HepG2 (cell line): ENCODE measurements around the gene ENPP7. TPM values are rescaled to one million over a fixed set of nuclear protein-coding genes. Genes with fewer than 3 reads are reported as not detected.

Experiments used
- ARID3A ChIP-seq: IDR thresholded peaks from 2 replicates; pipeline ENCODE4 v1.6.1; 2012; ENCODE audit warnings: low read depth, low read length, improper control_type of control experiment
- ARNT2 ChIP-seq: sonication (generic); formaldehyde crosslinking; IDR thresholded peaks from 2 replicates; pipeline ENCODE4 v1.8.0; 2022; ENCODE audit warnings: mild to moderate bottlenecking, low read depth, missing genetic modification reagents, moderate library complexity
- ATM ChIP-seq: fragments of 450-650 bp; IDR thresholded peaks from 2 replicates; pipeline ENCODE4 v1.7.1; 2017; ENCODE audit warnings: mild to moderate bottlenecking, borderline replicate concordance
- E2F2 ChIP-seq: sonication (generic); formaldehyde crosslinking; IDR thresholded peaks from 2 replicates; pipeline ENCODE4 v1.4.0; 2020; ENCODE audit warnings: missing genetic modification reagents, borderline replicate concordance
- MTA1 ChIP-seq: sonication (generic); formaldehyde crosslinking; IDR thresholded peaks from 2 replicates; pipeline ENCODE4 v1.4.0; 2020; ENCODE audit warnings: missing genetic modification reagents, mild to moderate bottlenecking, borderline replicate concordance
- MTF1 ChIP-seq: sonication (generic); formaldehyde crosslinking; IDR thresholded peaks from 2 replicates; pipeline ENCODE4 v1.5.0; 2020; ENCODE audit warnings: missing genetic modification reagents
- RAD51 ChIP-seq: fragments of 450-650 bp; IDR thresholded peaks from 2 replicates; pipeline ENCODE4 v1.6.1; 2016; ENCODE audit warnings: borderline replicate concordance
- STAG1 ChIP-seq: sonication (generic); formaldehyde crosslinking; IDR thresholded peaks from 2 replicates; pipeline ENCODE4 v1.4.0; 2020; ENCODE audit warnings: missing genetic modification reagents
- TAF15 ChIP-seq: fragments of 200-400 bp; formaldehyde crosslinking; IDR thresholded peaks from one replicate; pipeline ENCODE4 v1.6.1; 2018; ENCODE audit warnings: mild to moderate bottlenecking, low read depth, low read length; ENCODE audit not compliant: poor library complexity, severe bottlenecking
- TEAD3 ChIP-seq: optimal IDR thresholded peaks from 2 replicates; pipeline ENCODE3; 2016; ENCODE audit warnings: borderline replicate concordance
- UBTF ChIP-seq: sonication (generic); formaldehyde crosslinking; IDR thresholded peaks from 2 replicates; pipeline ENCODE4 v1.4.0; 2020; ENCODE audit warnings: mild to moderate bottlenecking, missing genetic modification reagents
- ZFP36L2 ChIP-seq: sonication (generic); formaldehyde crosslinking; IDR thresholded peaks from 2 replicates; pipeline ENCODE4 v1.4.0; 2020; ENCODE audit warnings: missing genetic modification reagents
- ZNF263 ChIP-seq: sonication (generic); formaldehyde crosslinking; IDR thresholded peaks from 2 replicates; pipeline ENCODE4 v1.4.0; 2020; ENCODE audit warnings: missing genetic modification reagents
- ZNF350 ChIP-seq: sonication (generic); formaldehyde crosslinking; IDR thresholded peaks from 2 replicates; pipeline ENCODE4 v1.4.0; 2020; ENCODE audit warnings: mild to moderate bottlenecking, low read depth, missing genetic modification reagents, borderline replicate concordance
- ZNF546 ChIP-seq: sonication (generic); formaldehyde crosslinking; conservative IDR thresholded peaks from 2 replicates; pipeline ENCODE4 v1.8.1; 2023; ENCODE audit warnings: mild to moderate bottlenecking, missing genetic modification reagents
- ZNF687 ChIP-seq: sonication (generic); formaldehyde crosslinking; IDR thresholded peaks from 2 replicates; pipeline ENCODE4 v1.5.1; 2020; ENCODE audit warnings: mild to moderate bottlenecking, missing genetic modification reagents, moderate library complexity
- ZNF788 ChIP-seq: sonication (generic); formaldehyde crosslinking; IDR thresholded peaks from 2 replicates; pipeline ENCODE4 v1.5.0; 2020; ENCODE audit warnings: mild to moderate bottlenecking, missing genetic modification reagents, borderline replicate concordance
- ZSCAN30 ChIP-seq: sonication (generic); formaldehyde crosslinking; IDR thresholded peaks from 2 replicates; pipeline ENCODE4 v1.5.0; 2020; ENCODE audit warnings: mild to moderate bottlenecking, missing genetic modification reagents
- polyA plus RNA-seq, 8 experiments: library from polyadenylated mRNA; depleted of rRNA in 3 of 8; stranded (reverse) in 7 of 8; unstranded in 1 of 8; fragments of >200 nt; fragmentation: Illumina TruSeq in 4 of 8; extraction: Trizol in 4 of 8; gene quantifications; 2 replicates each; pipeline versions ENCODE4 v1.2.1 to v1.2.3, GENCODE V29; 2011 to 2016; ENCODE audit warnings: low read depth in 4 of 8, missing spikeins in 1 of 8, mixed read lengths in 1 of 8; ENCODE audit not compliant: insufficient read depth in 1 of 8
- total RNA-seq, 5 experiments: library from RNA; depleted of rRNA; stranded (reverse); fragments of >200 nt; fragmentation: Illumina TruSeq; extraction: Trizol; gene quantifications; 2 replicates each; pipeline ENCODE4 v1.2.3, GENCODE V29; 2016; ENCODE audit warnings: low read depth in 1 of 5

Gene ENPP7
- total and polyA plus RNA-seq, 2 of the 13 experiments (the other 11 are each of a cell fraction or from before 2014, with no cell fraction given) = 1.1 to 2.2 TPM

GRCh38 chr17:79707931-79708891 is 22.5 kb upstream of the ENPP7 start (continued):
- TF ChIP-seq ZNF687 (CRISPR knock-in tag) = peak; percentile 39
- TF ChIP-seq ARID3A = no peak
- TF ChIP-seq MTA1 = 0 out of 2 replicates have a peak, but pooled peaks have one; percentile 39
- peak; percentile 19 for TF ChIP-seq TEAD3
- no peak for TF ChIP-seq MTF1 (CRISPR knock-in tag)
- peak; percentile 51; the same call in 1 of the 2 replicates for TF ChIP-seq ZNF546 (CRISPR knock-in tag)
- TF ChIP-seq STAG1 = peak; percentile 88
- peak; percentile 16; the same call in 1 of the 2 replicates for TF ChIP-seq ZNF350 (CRISPR knock-in tag)
- TF ChIP-seq TAF15 = no peak
- TF ChIP-seq UBTF (CRISPR knock-in tag) = no peak
- TF ChIP-seq E2F2 (CRISPR knock-in tag) = no peak
- TF ChIP-seq ATM = no peak
- no peak for TF ChIP-seq ZFP36L2
- no peak for TF ChIP-seq ZNF788
- peak; percentile 27; the same call in 1 of the 2 replicates for TF ChIP-seq ZNF263 (CRISPR knock-in tag)
- no peak for TF ChIP-seq RAD51
- TF ChIP-seq ZSCAN30 (CRISPR knock-in tag) = no peak
- 0 out of 2 replicates have a peak, but pooled peaks have one; percentile 28 for TF ChIP-seq ARNT2 (CRISPR knock-in tag)
